ENCODE measurements around the gene CFAP68. TPM values are rescaled to one million over a fixed set of nuclear protein-coding genes. Genes with fewer than 3 reads are reported as not detected.
A peak's percentile ranks its signal among the peaks of the same experiment; 100 is the strongest.

The CFAP68 gene
- total and polyA plus RNA-seq, 10 of the 15 experiments (the other 5 are each of a cell fraction or from before 2014, with no cell fraction given), result 35.7 to 84.4 (median 64.1) TPM

DNA sequence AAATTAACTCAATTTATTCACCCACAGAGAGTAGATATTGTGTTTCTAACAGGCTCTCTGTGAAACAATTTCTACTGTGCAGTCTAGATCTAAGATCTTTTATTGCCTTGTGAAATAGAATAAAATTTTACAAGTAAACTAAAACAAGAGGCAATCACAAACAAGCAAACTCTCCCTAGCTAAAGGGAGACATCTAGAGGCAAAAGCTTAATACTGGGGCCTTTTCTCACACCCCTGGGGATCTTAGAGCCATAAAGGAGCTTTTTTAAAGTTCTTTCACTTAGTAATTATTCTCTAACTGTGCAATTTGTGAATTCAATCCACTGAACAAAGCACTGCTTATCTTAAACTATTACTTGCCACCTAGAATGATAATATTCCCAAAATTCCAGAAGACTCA lies 27.7 kb upstream of the CFAP68 start:
- H3K4me3 ChIP-seq, result no peak overlapping the region
- no peaks in the 10 kb centered on the region for H3K79me2 ChIP-seq (ENCODE audit: control insufficient read depth, insufficient read depth, low read length)
- H3K9ac ChIP-seq (ENCODE audit: control insufficient read depth, insufficient read depth, low read length), result no peak overlapping the region
- FAIRE-seq (no peak), DNase-seq (ENCODE audit: low read depth, low spot score) (no peak), ATAC-seq (no peak)
- H3K9me3 ChIP-seq (replicated peaks; ENCODE audit: control insufficient read depth, insufficient read depth, low read length), result no peaks in the 10 kb centered on the region
- no peaks in the 10 kb centered on the region; a peak in 1 of 4 replicates for H3K36me3 ChIP-seq (ENCODE audit: control insufficient read depth in 2 of 2, insufficient read depth in 2 of 2, low read length in 1 of 2)
- TF ChIP-seq, protein P1, sequence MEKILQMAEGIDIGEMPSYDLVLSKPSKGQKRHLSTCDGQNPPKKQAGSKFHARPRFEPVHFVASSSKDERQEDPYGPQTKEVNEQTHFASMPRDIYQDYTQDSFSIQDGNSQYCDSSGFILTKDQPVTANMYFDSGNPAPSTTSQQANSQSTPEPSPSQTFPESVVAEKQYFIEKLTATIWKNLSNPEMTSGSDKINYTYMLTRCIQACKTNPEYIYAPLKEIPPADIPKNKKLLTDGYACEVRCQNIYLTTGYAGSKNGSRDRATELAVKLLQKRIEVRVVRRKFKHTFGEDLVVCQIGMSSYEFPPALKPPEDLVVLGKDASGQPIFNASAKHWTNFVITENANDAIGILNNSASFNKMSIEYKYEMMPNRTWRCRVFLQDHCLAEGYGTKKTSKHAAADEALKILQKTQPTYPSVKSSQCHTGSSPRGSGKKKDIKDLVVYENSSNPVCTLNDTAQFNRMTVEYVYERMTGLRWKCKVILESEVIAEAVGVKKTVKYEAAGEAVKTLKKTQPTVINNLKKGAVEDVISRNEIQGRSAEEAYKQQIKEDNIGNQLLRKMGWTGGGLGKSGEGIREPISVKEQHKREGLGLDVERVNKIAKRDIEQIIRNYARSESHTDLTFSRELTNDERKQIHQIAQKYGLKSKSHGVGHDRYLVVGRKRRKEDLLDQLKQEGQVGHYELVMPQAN (conservative IDR thresholded peaks at IDR 0.05), result no peak
- TF ChIP-seq RAD21 (IDR thresholded peaks at IDR 0.05; ENCODE audit: insufficient read depth, low read depth, low read length) (peak; percentile 34; the same call in 1 of the 2 replicates), CREM (IDR thresholded peaks at IDR 0.05; ENCODE audit: low read depth) (no peak), HDAC2 (IDR thresholded peaks at IDR 0.05) (no peak)
- TF ChIP-seq, protein P2, sequence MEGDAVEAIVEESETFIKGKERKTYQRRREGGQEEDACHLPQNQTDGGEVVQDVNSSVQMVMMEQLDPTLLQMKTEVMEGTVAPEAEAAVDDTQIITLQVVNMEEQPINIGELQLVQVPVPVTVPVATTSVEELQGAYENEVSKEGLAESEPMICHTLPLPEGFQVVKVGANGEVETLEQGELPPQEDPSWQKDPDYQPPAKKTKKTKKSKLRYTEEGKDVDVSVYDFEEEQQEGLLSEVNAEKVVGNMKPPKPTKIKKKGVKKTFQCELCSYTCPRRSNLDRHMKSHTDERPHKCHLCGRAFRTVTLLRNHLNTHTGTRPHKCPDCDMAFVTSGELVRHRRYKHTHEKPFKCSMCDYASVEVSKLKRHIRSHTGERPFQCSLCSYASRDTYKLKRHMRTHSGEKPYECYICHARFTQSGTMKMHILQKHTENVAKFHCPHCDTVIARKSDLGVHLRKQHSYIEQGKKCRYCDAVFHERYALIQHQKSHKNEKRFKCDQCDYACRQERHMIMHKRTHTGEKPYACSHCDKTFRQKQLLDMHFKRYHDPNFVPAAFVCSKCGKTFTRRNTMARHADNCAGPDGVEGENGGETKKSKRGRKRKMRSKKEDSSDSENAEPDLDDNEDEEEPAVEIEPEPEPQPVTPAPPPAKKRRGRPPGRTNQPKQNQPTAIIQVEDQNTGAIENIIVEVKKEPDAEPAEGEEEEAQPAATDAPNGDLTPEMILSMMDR (IDR thresholded peaks at IDR 0.05 in 2 of 3, conservative IDR thresholded peaks at IDR 0.05 in 1 of 3; ENCODE audit: control insufficient read depth in 2 of 3, extremely low read depth in 1 of 3, insufficient read depth in 1 of 3, low read depth in 3 of 3, low read length in 3 of 3), result peak in 2 of 3 experiments; percentile 34 to 39; a peak in 3 of 6 replicates
- no peaks in the 10 kb centered on the region for H3K27me3 ChIP-seq (replicated peaks in 1 of 2; ENCODE audit: control insufficient read depth in 2 of 2, insufficient read depth in 2 of 2, low read length in 1 of 2)
- no TSS peak for BruUV-seq (replicated peaks)
- ChIA-PET SMC1A (ENCODE audit: uncharacterized antibody, unreplicated experiment) (interaction anchor here (0.7 to 1.7 kb wide), 5 partner anchors 8 to 265 kb away, joined by 3 to 8 read pairs (median 4); partner anchors contain the start of genes ALG9 and PPP2R1B), RAD21 (ENCODE audit: unreplicated experiment) (interaction anchor here (0.7 kb wide), 1 partner anchor 254 kb away, joined by 3 read pairs; no protein-coding TSS in a partner anchor), CTCF (interaction anchor here (0.7 to 2.1 kb wide), 13 partner anchors 9 to 293 kb away, joined by 3 to 8 read pairs (median 3); partner anchors contain the start of gene ALG9), POLR2A (no interaction called here)
- intact Hi-C loops (cut with micrococcal nuclease; ENCODE audit: unreplicated experiment), result no loop called here
- no peaks in the 10 kb centered on the region for H3K4me1 ChIP-seq (ENCODE audit: control insufficient read depth, insufficient read depth, low read length)
- no peak overlapping the region for H3K4me2 ChIP-seq (ENCODE audit: control insufficient read depth, insufficient read depth)
- H4K20me1 ChIP-seq (ENCODE audit: control insufficient read depth, insufficient read depth), result no peaks in the 10 kb centered on the region
- in situ Hi-C loops (cut with MboI), result no loop called here
- H3K27ac ChIP-seq (ENCODE audit: control insufficient read depth, insufficient read depth), result no peak overlapping the region
- no peak overlapping the region for H2AFZ ChIP-seq (ENCODE audit: control insufficient read depth, low read depth, low read length)
